GM12891 (cell line): ENCODE measurements around the gene TMEM207.

Experiments
- POLR2A ChIP-seq: IDR thresholded peaks from 2 replicates; pipeline ENCODE4 v1.6.1; 2011; ENCODE audit warnings: low read depth, low read length, control low read depth
- POLR2AphosphoS5 ChIP-seq: IDR thresholded peaks from 2 replicates; pipeline ENCODE4 v1.6.1; 2011; ENCODE audit warnings: low read depth, low read length, control low read depth
- POU2F2 ChIP-seq: IDR thresholded peaks from 2 replicates; pipeline ENCODE4 v1.6.1; 2011; ENCODE audit warnings: low read depth, mild to moderate bottlenecking, control low read depth, low read length, moderate library complexity
- TAF1 ChIP-seq: IDR thresholded peaks from 2 replicates; pipeline ENCODE4 v1.6.1; 2011; ENCODE audit warnings: low read depth, low read length, control low read depth

DNA sequence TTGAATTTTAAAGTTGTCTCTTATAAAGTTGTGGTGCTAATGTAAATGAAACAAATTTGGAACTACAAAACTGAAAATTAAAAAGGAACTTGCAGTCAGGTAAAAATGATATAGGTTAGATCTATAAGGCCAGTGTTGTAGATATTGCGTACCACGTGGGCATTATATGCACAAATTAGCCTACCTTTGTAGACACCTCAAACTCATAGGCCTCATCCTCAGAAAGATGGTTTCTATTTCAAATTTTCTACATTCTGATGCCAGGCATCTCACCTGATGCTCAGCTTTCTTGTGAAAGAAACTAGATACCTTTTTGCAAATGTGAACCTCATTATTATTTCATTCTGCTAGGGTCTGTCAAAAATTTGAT, 25.6 kb downstream of the TMEM207 start:
- TF ChIP-seq POLR2AphosphoS5 (no peak), POLR2A (no peak), TAF1 (no peak), POU2F2 (no peak)
